ENCODE measurements around the gene BCR. TPM values are rescaled to one million over a fixed set of nuclear protein-coding genes. Genes with fewer than 3 reads are reported as not detected.

The BCR gene
- total RNA-seq, 2 experiments from 2014 or later = 60.7 to 63.2 TPM

GRCh38 chr22:23266780-23267179 is 86.5 kb downstream of the BCR start:
- ChIA-PET POLR2A (interaction anchor here (0.7 kb wide), 1 partner anchor 22 kb away, joined by 3 read pairs; no protein-coding TSS in a partner anchor), CTCF (interaction anchor here (1.2 to 1.9 kb wide), 2 partner anchors 12 to 24 kb away, joined by 3 to 5 read pairs; no protein-coding TSS in a partner anchor)
- H3K27ac Mint-ChIP-seq = no peak overlapping the region
- peaks cover 16% of the 10 kb centered on the region for H3K36me3 Mint-ChIP-seq (ENCODE audit: low read depth)
- no peak for DNase-seq
- H3K9me3 Mint-ChIP-seq = no peaks in the 10 kb centered on the region
- H3K4me1 Mint-ChIP-seq = peaks cover 26% of the 10 kb centered on the region
- H3K27me3 Mint-ChIP-seq = no peaks in the 10 kb centered on the region
- no peak overlapping the region for H3K4me3 Mint-ChIP-seq

GRCh38 chr22:23267226-23268043 is 87.1 kb downstream of the BCR start:
- ChIA-PET POLR2A (interaction anchor here (0.7 to 1.3 kb wide), 2 partner anchors 22 to 25 kb away, joined by 3 read pairs; no protein-coding TSS in a partner anchor), CTCF (interaction anchor here (1.2 to 1.9 kb wide), 2 partner anchors 11 to 23 kb away, joined by 3 to 5 read pairs; no protein-coding TSS in a partner anchor)
- no peak for DNase-seq
- Mint-ChIP-seq H3K4me1 (peaks cover 26% of the 10 kb centered on the region), H3K9me3 (no peaks in the 10 kb centered on the region), H3K27me3 (no peaks in the 10 kb centered on the region), H3K27ac (no peak overlapping the region), H3K36me3 (ENCODE audit: low read depth) (peaks cover 16% of the 10 kb centered on the region), H3K4me3 (no peak overlapping the region)

GRCh38 chr22:23268139-23268712 is 87.9 kb downstream of the BCR start:
- CTCF ChIA-PET = interaction anchor here (1.2 to 1.9 kb wide), 2 partner anchors 11 to 22 kb away, joined by 3 to 5 read pairs; no protein-coding TSS in a partner anchor

GRCh38 chr22:23268877-23269276 is 88.6 kb downstream of the BCR start:
- CTCF ChIA-PET = interaction anchor here (0.6 to 1.3 kb wide), 2 partner anchors 15 to 54 kb away, joined by 3 to 4 read pairs; no protein-coding TSS in a partner anchor
- no peak overlapping the region for H3K27ac Mint-ChIP-seq
- no peaks in the 10 kb centered on the region for H3K27me3 Mint-ChIP-seq
- H3K4me3 Mint-ChIP-seq = no peak overlapping the region
- peaks cover 22% of the 10 kb centered on the region for H3K4me1 Mint-ChIP-seq
- DNase-seq = no peak
- no peaks in the 10 kb centered on the region for H3K9me3 Mint-ChIP-seq
- H3K36me3 Mint-ChIP-seq (ENCODE audit: low read depth) = peaks cover 22% of the 10 kb centered on the region
- POLR2A ChIA-PET = interaction anchor here (1.3 to 1.9 kb wide), 2 partner anchors 26 to 88 kb away, joined by 3 to 7 read pairs; partner anchors contain the start of gene BCR

More at GRCh38 chr22:23268139-23268712, 87.9 kb downstream of the BCR start:
- H3K27me3 Mint-ChIP-seq = no peaks in the 10 kb centered on the region
- no peak overlapping the region for H3K27ac Mint-ChIP-seq
- POLR2A ChIA-PET = interaction anchor here (1.3 to 1.9 kb wide), 2 partner anchors 25 to 87 kb away, joined by 3 to 7 read pairs; partner anchors contain the start of gene BCR
- no peak for DNase-seq
- peaks cover 26% of the 10 kb centered on the region for H3K4me1 Mint-ChIP-seq
- no peaks in the 10 kb centered on the region for H3K9me3 Mint-ChIP-seq
- H3K4me3 Mint-ChIP-seq = no peak overlapping the region
- H3K36me3 Mint-ChIP-seq (ENCODE audit: low read depth) = peaks cover 18% of the 10 kb centered on the region

GRCh38 chr22:23269441-23270211 is 89.3 kb downstream of the BCR start:
- Mint-ChIP-seq H3K9me3 (no peaks in the 10 kb centered on the region), H3K27ac (no peak overlapping the region)

GRCh38 chr22:23270212-23270733 is 90.0 kb downstream of the BCR start:
- H3K9me3 Mint-ChIP-seq = no peaks in the 10 kb centered on the region
- H3K27ac Mint-ChIP-seq = no peak overlapping the region
- POLR2A ChIA-PET = interaction anchor here (1.9 kb wide), 1 partner anchor 89 kb away, joined by 7 read pairs; the partner anchor contains the start of gene BCR
- peaks cover 15% of the 10 kb centered on the region for H3K4me1 Mint-ChIP-seq
- H3K36me3 Mint-ChIP-seq (ENCODE audit: low read depth) = peaks cover 20% of the 10 kb centered on the region
- no peaks in the 10 kb centered on the region for H3K27me3 Mint-ChIP-seq
- H3K4me3 Mint-ChIP-seq = no peak overlapping the region
- CTCF ChIA-PET = interaction anchor here (1.2 to 2.0 kb wide), 3 partner anchors 12 to 20 kb away, joined by 3 to 6 read pairs (median 5); no protein-coding TSS in a partner anchor
- no peak for DNase-seq

More at GRCh38 chr22:23269441-23270211, 89.3 kb downstream of the BCR start:
- Mint-ChIP-seq H3K27me3 (no peaks in the 10 kb centered on the region), H3K4me3 (no peak overlapping the region), H3K4me1 (peaks cover 16% of the 10 kb centered on the region), H3K36me3 (ENCODE audit: low read depth) (peaks cover 20% of the 10 kb centered on the region)
- no peak for DNase-seq
- CTCF ChIA-PET = interaction anchor here (0.6 to 2.0 kb wide), 4 partner anchors 12 to 53 kb away, joined by 3 to 6 read pairs (median 4); no protein-coding TSS in a partner anchor
- POLR2A ChIA-PET = interaction anchor here (1.9 kb wide), 1 partner anchor 89 kb away, joined by 7 read pairs; the partner anchor contains the start of gene BCR

GRCh38 chr22:23270798-23271596 is 90.7 kb downstream of the BCR start:
- Mint-ChIP-seq H3K27me3 (no peaks in the 10 kb centered on the region), H3K4me1 (peaks cover 15% of the 10 kb centered on the region), H3K27ac (no peak overlapping the region), H3K4me3 (no peak overlapping the region), H3K9me3 (no peaks in the 10 kb centered on the region), H3K36me3 (ENCODE audit: low read depth) (peaks cover 24% of the 10 kb centered on the region)
- POLR2A ChIA-PET = interaction anchor here (0.8 to 1.0 kb wide), 2 partner anchors 16 to 241 kb away, joined by 3 read pairs; no protein-coding TSS in a partner anchor
- no peak for DNase-seq
- CTCF ChIA-PET = interaction anchor here (2.0 kb wide), 1 partner anchor 11 kb away, joined by 6 read pairs; no protein-coding TSS in a partner anchor

- DNase-seq = no peak
- POLR2A ChIA-PET = interaction anchor here (0.8 to 1.0 kb wide), 2 partner anchors 16 to 242 kb away, joined by 3 read pairs; no protein-coding TSS in a partner anchor
- Mint-ChIP-seq H3K27ac (no peak overlapping the region), H3K27me3 (no peaks in the 10 kb centered on the region), H3K36me3 (ENCODE audit: low read depth) (peaks cover 24% of the 10 kb centered on the region), H3K9me3 (no peaks in the 10 kb centered on the region), H3K4me3 (no peak overlapping the region), H3K4me1 (peaks cover 15% of the 10 kb centered on the region)
- CTCF ChIA-PET = interaction anchor here (1.6 to 2.0 kb wide), 2 partner anchors 10 to 19 kb away, joined by 5 to 6 read pairs; no protein-coding TSS in a partner anchor
These were observed 91.2 kb downstream of the BCR start for GRCh38 chr22:23271597-23271908.

GRCh38 chr22:23272371-23272770 is 92.1 kb downstream of the BCR start:
- Mint-ChIP-seq H3K27ac (no peak overlapping the region), H3K9me3 (no peaks in the 10 kb centered on the region), H3K27me3 (no peaks in the 10 kb centered on the region), H3K36me3 (ENCODE audit: low read depth) (peaks cover 24% of the 10 kb centered on the region), H3K4me1 (peaks cover 18% of the 10 kb centered on the region), H3K4me3 (no peak overlapping the region)
- POLR2A ChIA-PET = no interaction called here
- no peak for DNase-seq
- CTCF ChIA-PET = interaction anchor here (1.6 kb wide), 1 partner anchor 18 kb away, joined by 5 read pairs; no protein-coding TSS in a partner anchor

GRCh38 chr22:23272834-23273233 is 92.5 kb downstream of the BCR start:
- no peak overlapping the region for H3K27ac Mint-ChIP-seq

GRCh38 chr22:23273445-23274145 is 93.3 kb downstream of the BCR start:
- Mint-ChIP-seq H3K27me3 (no peaks in the 10 kb centered on the region), H3K4me3 (no peak overlapping the region), H3K9me3 (no peaks in the 10 kb centered on the region), H3K36me3 (ENCODE audit: low read depth) (peaks cover 22% of the 10 kb centered on the region), H3K27ac (peak overlapping the region; percentile 35), H3K4me1 (peaks cover 20% of the 10 kb centered on the region)
- CTCF ChIA-PET = interaction anchor here (1.6 kb wide), 1 partner anchor 17 kb away, joined by 5 read pairs; no protein-coding TSS in a partner anchor
- DNase-seq = no peak
- POLR2A ChIA-PET = no interaction called here

More at GRCh38 chr22:23272834-23273233, 92.5 kb downstream of the BCR start:
- Mint-ChIP-seq H3K9me3 (no peaks in the 10 kb centered on the region), H3K36me3 (ENCODE audit: low read depth) (peaks cover 24% of the 10 kb centered on the region), H3K4me1 (peaks cover 19% of the 10 kb centered on the region), H3K27me3 (no peaks in the 10 kb centered on the region), H3K4me3 (no peak overlapping the region)
- CTCF ChIA-PET = interaction anchor here (1.6 kb wide), 1 partner anchor 18 kb away, joined by 5 read pairs; no protein-coding TSS in a partner anchor
- no peak for DNase-seq
- POLR2A ChIA-PET = no interaction called here
